WTC11 (cell line): Measurements from ENCODE around the gene TPR.

ENCODE experiments used
- CREM ChIP-seq: sonication (generic); formaldehyde crosslinking; IDR thresholded peaks from 2 replicates; pipeline ENCODE4 v1.8.1; 2022; ENCODE audit warnings: mild to moderate bottlenecking, missing genetic modification reagents, moderate library complexity
- CTCF ChIP-seq: fragments of 200-600 bp; IDR thresholded peaks from 2 replicates; pipeline ENCODE4 v1.8.0; 2022; ENCODE audit warnings: antibody characterized with exemption
- ESRRA ChIP-seq: sonication (generic); formaldehyde crosslinking; IDR thresholded peaks from 2 replicates; pipeline ENCODE4 v1.8.1; 2022; ENCODE audit warnings: mild to moderate bottlenecking, missing genetic modification reagents, borderline replicate concordance
- ZNF232 ChIP-seq: sonication (generic); formaldehyde crosslinking; IDR thresholded peaks from 2 replicates; pipeline ENCODE4 v1.8.0; 2022; ENCODE audit warnings: mild to moderate bottlenecking, missing genetic modification reagents
- ZNF263 ChIP-seq: sonication (generic); formaldehyde crosslinking; IDR thresholded peaks from 2 replicates; pipeline ENCODE4 v1.8.1; 2022; ENCODE audit warnings: low read depth, mild to moderate bottlenecking, moderate library complexity, missing genetic modification reagents
- ZNF396 ChIP-seq: fragments of 250-450 bp; sonication (Bioruptor Pico); IDR thresholded peaks from 2 replicates; pipeline ENCODE4 v1.8.0; 2021; ENCODE audit warnings: mild to moderate bottlenecking, moderate library complexity, borderline replicate concordance
- TF ChIP-seq, protein P1 (sequence below): sonication (generic); formaldehyde crosslinking; IDR thresholded peaks from 2 replicates; pipeline ENCODE4 v1.8.1; 2023; ENCODE audit warnings: mild to moderate bottlenecking, missing genetic modification reagents
- TF ChIP-seq, protein P2 (sequence below): sonication (generic); formaldehyde crosslinking; IDR thresholded peaks from 2 replicates; pipeline ENCODE4 v1.8.1; 2023; ENCODE audit warnings: mild to moderate bottlenecking, missing genetic modification reagents, moderate library complexity
- TF ChIP-seq, protein P3 (sequence below): fragments of 250-450 bp; sonication (Bioruptor Pico); IDR thresholded peaks from 2 replicates; pipeline ENCODE4 v1.9.0; 2021; ENCODE audit warnings: mild to moderate bottlenecking
- TF ChIP-seq, protein P4 (sequence below): fragments of 250-450 bp; sonication (Bioruptor Pico); IDR thresholded peaks from 2 replicates; pipeline ENCODE4 v2.1.2; 2022; ENCODE audit warnings: mild to moderate bottlenecking, moderate library complexity
- TF ChIP-seq, protein P5 (sequence below): sonication (generic); formaldehyde crosslinking; IDR thresholded peaks from 2 replicates; pipeline ENCODE4 v1.8.1; 2023; ENCODE audit warnings: mild to moderate bottlenecking, missing genetic modification reagents, moderate library complexity

- TF ChIP-seq ZNF232 (CRISPR knock-in tag), result no peak
- TF ChIP-seq, protein P1, sequence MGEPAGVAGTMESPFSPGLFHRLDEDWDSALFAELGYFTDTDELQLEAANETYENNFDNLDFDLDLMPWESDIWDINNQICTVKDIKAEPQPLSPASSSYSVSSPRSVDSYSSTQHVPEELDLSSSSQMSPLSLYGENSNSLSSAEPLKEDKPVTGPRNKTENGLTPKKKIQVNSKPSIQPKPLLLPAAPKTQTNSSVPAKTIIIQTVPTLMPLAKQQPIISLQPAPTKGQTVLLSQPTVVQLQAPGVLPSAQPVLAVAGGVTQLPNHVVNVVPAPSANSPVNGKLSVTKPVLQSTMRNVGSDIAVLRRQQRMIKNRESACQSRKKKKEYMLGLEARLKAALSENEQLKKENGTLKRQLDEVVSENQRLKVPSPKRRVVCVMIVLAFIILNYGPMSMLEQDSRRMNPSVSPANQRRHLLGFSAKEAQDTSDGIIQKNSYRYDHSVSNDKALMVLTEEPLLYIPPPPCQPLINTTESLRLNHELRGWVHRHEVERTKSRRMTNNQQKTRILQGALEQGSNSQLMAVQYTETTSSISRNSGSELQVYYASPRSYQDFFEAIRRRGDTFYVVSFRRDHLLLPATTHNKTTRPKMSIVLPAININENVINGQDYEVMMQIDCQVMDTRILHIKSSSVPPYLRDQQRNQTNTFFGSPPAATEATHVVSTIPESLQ (CRISPR knock-in tag), result no peak
- no peak for TF ChIP-seq ZNF263 (CRISPR knock-in tag)
- TF ChIP-seq ZNF396 (CRISPR knock-in tag), result no peak
- no peak for TF ChIP-seq CTCF
- TF ChIP-seq, protein P2, sequence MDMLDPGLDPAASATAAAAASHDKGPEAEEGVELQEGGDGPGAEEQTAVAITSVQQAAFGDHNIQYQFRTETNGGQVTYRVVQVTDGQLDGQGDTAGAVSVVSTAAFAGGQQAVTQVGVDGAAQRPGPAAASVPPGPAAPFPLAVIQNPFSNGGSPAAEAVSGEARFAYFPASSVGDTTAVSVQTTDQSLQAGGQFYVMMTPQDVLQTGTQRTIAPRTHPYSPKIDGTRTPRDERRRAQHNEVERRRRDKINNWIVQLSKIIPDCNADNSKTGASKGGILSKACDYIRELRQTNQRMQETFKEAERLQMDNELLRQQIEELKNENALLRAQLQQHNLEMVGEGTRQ (CRISPR knock-in tag), result no peak
- TF ChIP-seq, protein P3, sequence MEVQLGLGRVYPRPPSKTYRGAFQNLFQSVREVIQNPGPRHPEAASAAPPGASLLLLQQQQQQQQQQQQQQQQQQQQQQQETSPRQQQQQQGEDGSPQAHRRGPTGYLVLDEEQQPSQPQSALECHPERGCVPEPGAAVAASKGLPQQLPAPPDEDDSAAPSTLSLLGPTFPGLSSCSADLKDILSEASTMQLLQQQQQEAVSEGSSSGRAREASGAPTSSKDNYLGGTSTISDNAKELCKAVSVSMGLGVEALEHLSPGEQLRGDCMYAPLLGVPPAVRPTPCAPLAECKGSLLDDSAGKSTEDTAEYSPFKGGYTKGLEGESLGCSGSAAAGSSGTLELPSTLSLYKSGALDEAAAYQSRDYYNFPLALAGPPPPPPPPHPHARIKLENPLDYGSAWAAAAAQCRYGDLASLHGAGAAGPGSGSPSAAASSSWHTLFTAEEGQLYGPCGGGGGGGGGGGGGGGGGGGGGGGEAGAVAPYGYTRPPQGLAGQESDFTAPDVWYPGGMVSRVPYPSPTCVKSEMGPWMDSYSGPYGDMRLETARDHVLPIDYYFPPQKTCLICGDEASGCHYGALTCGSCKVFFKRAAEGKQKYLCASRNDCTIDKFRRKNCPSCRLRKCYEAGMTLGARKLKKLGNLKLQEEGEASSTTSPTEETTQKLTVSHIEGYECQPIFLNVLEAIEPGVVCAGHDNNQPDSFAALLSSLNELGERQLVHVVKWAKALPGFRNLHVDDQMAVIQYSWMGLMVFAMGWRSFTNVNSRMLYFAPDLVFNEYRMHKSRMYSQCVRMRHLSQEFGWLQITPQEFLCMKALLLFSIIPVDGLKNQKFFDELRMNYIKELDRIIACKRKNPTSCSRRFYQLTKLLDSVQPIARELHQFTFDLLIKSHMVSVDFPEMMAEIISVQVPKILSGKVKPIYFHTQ, result no peak
- TF ChIP-seq CREM (CRISPR knock-in tag), result no peak
- TF ChIP-seq, protein P4, sequence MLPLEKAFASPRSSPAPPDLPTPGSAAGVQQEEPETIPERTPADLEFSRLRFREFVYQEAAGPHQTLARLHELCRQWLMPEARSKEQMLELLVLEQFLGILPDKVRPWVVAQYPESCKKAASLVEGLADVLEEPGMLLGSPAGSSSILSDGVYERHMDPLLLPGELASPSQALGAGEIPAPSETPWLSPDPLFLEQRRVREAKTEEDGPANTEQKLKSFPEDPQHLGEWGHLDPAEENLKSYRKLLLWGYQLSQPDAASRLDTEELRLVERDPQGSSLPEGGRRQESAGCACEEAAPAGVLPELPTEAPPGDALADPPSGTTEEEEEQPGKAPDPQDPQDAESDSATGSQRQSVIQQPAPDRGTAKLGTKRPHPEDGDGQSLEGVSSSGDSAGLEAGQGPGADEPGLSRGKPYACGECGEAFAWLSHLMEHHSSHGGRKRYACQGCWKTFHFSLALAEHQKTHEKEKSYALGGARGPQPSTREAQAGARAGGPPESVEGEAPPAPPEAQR (CRISPR knock-in tag), result no peak
- TF ChIP-seq, protein P5, sequence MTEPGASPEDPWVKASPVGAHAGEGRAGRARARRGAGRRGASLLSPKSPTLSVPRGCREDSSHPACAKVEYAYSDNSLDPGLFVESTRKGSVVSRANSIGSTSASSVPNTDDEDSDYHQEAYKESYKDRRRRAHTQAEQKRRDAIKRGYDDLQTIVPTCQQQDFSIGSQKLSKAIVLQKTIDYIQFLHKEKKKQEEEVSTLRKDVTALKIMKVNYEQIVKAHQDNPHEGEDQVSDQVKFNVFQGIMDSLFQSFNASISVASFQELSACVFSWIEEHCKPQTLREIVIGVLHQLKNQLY (CRISPR knock-in tag), result no peak
- no peak for TF ChIP-seq ESRRA
Measured at GRCh38 chr1:186307445-186307844, 67.6 kb downstream of the TPR start.
